Upper lobe of left lung (tissue), 4 donors: Measurements from ENCODE around the gene TP53AIP1.

Experiments
- EP300 ChIP-seq, 4 donors: sonication (generic); formaldehyde crosslinking; IDR thresholded peaks; one replicate each; pipeline ENCODE4 v1.5.1; 2017; ENCODE audit warnings: antibody characterized with exemption in 4 of 4, control low read depth in 2 of 4
- TF ChIP-seq, protein P1 (sequence below), 6 experiments: fragments of 450-650 bp in 4 of 6; fragments of 200-600 bp in 2 of 6; sonication (generic) in 2 of 6; IDR thresholded peaks; one replicate each; pipeline ENCODE4 v1.5.1; 2016 to 2019; ENCODE audit warnings: antibody characterized with exemption in 6 of 6

DNA sequence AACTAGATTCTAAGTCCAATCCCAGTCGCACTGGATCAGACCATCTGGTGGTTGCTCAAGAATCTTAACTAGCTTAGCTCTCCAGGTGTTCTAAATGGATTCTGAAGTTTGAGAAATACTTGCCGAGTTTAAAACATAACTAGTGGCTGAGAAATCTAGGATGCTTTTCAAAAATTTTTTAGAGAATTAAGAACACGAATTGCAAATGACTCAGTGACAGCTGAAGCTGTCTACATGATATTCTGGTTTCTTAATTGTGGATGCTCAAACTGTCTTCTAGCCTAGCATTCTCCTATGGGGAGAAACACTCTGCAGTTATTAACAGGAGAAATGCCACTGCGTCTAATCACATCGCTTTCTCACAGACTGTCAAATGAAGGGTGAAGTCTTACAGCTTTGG lies 20.2 kb upstream of the TP53AIP1 start:
- TF ChIP-seq, protein P1, sequence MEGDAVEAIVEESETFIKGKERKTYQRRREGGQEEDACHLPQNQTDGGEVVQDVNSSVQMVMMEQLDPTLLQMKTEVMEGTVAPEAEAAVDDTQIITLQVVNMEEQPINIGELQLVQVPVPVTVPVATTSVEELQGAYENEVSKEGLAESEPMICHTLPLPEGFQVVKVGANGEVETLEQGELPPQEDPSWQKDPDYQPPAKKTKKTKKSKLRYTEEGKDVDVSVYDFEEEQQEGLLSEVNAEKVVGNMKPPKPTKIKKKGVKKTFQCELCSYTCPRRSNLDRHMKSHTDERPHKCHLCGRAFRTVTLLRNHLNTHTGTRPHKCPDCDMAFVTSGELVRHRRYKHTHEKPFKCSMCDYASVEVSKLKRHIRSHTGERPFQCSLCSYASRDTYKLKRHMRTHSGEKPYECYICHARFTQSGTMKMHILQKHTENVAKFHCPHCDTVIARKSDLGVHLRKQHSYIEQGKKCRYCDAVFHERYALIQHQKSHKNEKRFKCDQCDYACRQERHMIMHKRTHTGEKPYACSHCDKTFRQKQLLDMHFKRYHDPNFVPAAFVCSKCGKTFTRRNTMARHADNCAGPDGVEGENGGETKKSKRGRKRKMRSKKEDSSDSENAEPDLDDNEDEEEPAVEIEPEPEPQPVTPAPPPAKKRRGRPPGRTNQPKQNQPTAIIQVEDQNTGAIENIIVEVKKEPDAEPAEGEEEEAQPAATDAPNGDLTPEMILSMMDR (IDR thresholded peaks at IDR 0.05): no peak
- TF ChIP-seq EP300 (IDR thresholded peaks at IDR 0.05): no peak
